SKM-1 (cell line): ENCODE results near the gene BTNL8.

Experiments
- DNase-seq: peaks from one replicate; lab custom pipeline; 2025; ENCODE audit not compliant: unreplicated experiment; lab: John Stamatoyannopoulos, UW

The BTNL8 gene

GRCh38 chr5:180959661-180960060, 60.7 kb downstream of the BTNL8 start:
- DNase-seq, result no peak

- no peak for DNase-seq
Measured at GRCh38 chr5:180960209-180960608, 61.2 kb downstream of the BTNL8 start.

- DNase-seq, result no peak
Measured at GRCh38 chr5:180969406-180969805, 70.4 kb downstream of the BTNL8 start.

- DNase-seq, result no peak
Measured at GRCh38 chr5:180970336-180970735, 71.4 kb downstream of the BTNL8 start.

- DNase-seq, result no peak
Measured at GRCh38 chr5:180970875-180971274, 71.9 kb downstream of the BTNL8 start.

GRCh38 chr5:180974612-180975315, 75.8 kb downstream of the BTNL8 start:
- no peak for DNase-seq

- DNase-seq, result no peak
Measured at GRCh38 chr5:180975338-180975737, 76.4 kb downstream of the BTNL8 start.

- no peak for DNase-seq
Measured at GRCh38 chr5:180976518-180976917, 77.6 kb downstream of the BTNL8 start.

- DNase-seq, result no peak
Measured at GRCh38 chr5:180977852-180978251, 78.9 kb downstream of the BTNL8 start.

- DNase-seq, result no peak
Measured at GRCh38 chr5:180982008-180982741, 83.2 kb downstream of the BTNL8 start.

- no peak for DNase-seq
Measured at GRCh38 chr5:180988016-180988415, 89.1 kb downstream of the BTNL8 start.

GRCh38 chr5:180988592-180988991, 89.6 kb downstream of the BTNL8 start, which contains the start of gene BTNL3:
Gene BTNL3 (plus strand): TSS chr5:180988846. CDS start chr5:180989029, 183 bp downstream.
- no peak for DNase-seq

- no peak for DNase-seq
Measured at GRCh38 chr5:180990086-180990881, 91.3 kb downstream of the BTNL8 start.

GRCh38 chr5:180990882-180991242, 91.9 kb downstream of the BTNL8 start:
- no peak for DNase-seq
